ENCODE measurements around the gene CRY2.
"Not testable (repeated sequence)": the region's sequence is repeated elsewhere in the genome, so short reads cannot be mapped to it uniquely, and the experiment has no call there.

Gene CRY2

DNA sequence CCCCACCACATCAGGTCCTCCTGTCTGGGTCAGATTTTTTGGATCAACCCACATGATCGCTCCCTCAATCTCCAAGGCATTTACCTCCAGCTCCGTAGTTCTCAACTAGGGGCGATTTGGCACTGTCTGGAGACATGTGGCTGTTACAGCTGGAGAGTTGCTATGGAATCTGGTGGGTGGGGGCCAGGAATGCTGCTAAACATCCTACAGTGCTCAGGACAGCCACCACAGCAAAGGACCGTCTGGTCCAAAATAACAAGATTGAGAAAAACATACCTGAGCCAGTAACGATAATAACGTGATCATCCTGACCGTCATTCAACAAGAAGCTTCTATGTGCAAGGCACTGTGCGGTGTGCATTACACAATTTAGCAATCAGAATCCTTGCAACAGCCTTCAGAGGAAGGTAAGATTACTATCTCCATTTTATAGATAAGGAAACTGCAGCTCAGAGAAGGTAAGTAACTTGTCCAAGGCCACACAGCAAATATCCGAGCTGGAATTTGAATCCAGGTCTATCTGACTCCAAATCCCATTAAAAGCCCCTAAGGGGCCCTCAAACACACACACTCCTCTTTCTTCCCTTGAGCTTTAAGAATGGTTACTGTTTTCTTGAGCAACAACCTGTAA is 14.3 kb upstream of the CRY2 start:
- H3K36me3 ChIP-seq, result no peaks in the 10 kb centered on the region
- no peak for DNase-seq
- no peaks in the 10 kb centered on the region for H3K27me3 ChIP-seq (ENCODE audit: insufficient read depth, low read depth, severe bottlenecking)
- H3K27ac ChIP-seq, result no peak overlapping the region
- no peak overlapping the region for H3K4me3 ChIP-seq (ENCODE audit: low read depth, low read length)
- TF ChIP-seq, protein P1, sequence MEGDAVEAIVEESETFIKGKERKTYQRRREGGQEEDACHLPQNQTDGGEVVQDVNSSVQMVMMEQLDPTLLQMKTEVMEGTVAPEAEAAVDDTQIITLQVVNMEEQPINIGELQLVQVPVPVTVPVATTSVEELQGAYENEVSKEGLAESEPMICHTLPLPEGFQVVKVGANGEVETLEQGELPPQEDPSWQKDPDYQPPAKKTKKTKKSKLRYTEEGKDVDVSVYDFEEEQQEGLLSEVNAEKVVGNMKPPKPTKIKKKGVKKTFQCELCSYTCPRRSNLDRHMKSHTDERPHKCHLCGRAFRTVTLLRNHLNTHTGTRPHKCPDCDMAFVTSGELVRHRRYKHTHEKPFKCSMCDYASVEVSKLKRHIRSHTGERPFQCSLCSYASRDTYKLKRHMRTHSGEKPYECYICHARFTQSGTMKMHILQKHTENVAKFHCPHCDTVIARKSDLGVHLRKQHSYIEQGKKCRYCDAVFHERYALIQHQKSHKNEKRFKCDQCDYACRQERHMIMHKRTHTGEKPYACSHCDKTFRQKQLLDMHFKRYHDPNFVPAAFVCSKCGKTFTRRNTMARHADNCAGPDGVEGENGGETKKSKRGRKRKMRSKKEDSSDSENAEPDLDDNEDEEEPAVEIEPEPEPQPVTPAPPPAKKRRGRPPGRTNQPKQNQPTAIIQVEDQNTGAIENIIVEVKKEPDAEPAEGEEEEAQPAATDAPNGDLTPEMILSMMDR (IDR thresholded peaks at IDR 0.05; ENCODE audit: low read depth, low read length), result no peak
- no peaks in the 10 kb centered on the region for H3K9me3 ChIP-seq (ENCODE audit: severe bottlenecking)

DNA sequence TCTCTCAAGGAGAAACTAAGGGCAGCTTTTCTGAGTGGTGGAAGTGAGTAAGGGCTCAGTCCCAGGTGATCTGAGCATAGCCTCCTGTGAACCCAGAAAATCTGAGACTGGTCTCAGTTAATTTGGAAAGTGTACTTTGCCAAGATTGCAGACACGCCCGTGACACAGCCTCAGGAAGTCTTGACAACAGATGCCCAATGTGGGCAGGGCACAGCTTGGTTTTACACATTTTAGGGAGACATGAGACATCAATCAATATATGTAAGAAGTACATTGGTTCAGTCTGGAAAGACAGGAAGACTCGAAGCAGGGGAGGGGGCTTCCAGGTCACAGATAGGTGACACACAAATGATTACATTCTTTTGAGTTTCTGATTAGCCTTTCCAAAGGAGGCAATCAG is 13.5 kb upstream of the CRY2 start:
- Histone ChIP-seq H3K27ac (no peak overlapping the region), H3K36me3 (no peaks in the 10 kb centered on the region), H3K9me3 (ENCODE audit: severe bottlenecking) (no peaks in the 10 kb centered on the region), H3K27me3 (ENCODE audit: insufficient read depth, low read depth, severe bottlenecking) (no peaks in the 10 kb centered on the region), H3K4me3 (ENCODE audit: low read depth, low read length) (no peak overlapping the region)
- no peak for DNase-seq
- TF ChIP-seq, protein P1 (IDR thresholded peaks at IDR 0.05; ENCODE audit: low read depth, low read length), result no peak

GRCh38 chr11:45834298-45834756 is 12.9 kb upstream of the CRY2 start:
- Histone ChIP-seq H3K9me3 (ENCODE audit: severe bottlenecking) (no peaks in the 10 kb centered on the region), H3K27me3 (ENCODE audit: insufficient read depth, low read depth, severe bottlenecking) (no peaks in the 10 kb centered on the region), H3K36me3 (no peaks in the 10 kb centered on the region), H3K4me3 (ENCODE audit: low read depth, low read length) (no peak overlapping the region), H3K27ac (no peak overlapping the region)
- TF ChIP-seq, protein P1 (IDR thresholded peaks at IDR 0.05; ENCODE audit: low read depth, low read length), result no peak
- no peak for DNase-seq

DNA sequence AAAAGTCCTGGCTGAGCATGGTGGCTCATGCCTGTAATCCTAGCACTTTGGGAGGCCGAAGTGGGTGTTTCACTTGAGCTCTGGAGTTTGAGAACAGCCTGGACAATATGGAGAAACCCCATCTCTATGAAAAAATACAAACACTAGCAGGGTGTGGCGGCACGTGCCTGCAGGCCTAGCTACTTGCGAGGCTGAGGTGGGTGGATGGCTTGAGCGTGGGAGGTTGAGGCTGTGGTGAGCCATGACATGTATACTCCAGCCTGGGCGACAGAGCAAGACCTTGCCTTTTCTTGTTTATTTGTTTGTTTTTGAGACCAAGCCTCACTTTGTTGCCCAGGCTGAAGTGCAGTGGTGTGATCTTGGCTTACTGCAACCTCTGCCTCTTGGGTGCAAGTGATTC is 8.1 kb upstream of the CRY2 start:
- no peak for DNase-seq
- Histone ChIP-seq H3K9me3 (ENCODE audit: severe bottlenecking) (no peaks in the 10 kb centered on the region), H3K4me3 (ENCODE audit: low read depth, low read length) (no peak overlapping the region), H3K27me3 (ENCODE audit: insufficient read depth, low read depth, severe bottlenecking) (no peaks in the 10 kb centered on the region), H3K27ac (no peak overlapping the region), H3K36me3 (no peaks in the 10 kb centered on the region)
- TF ChIP-seq, protein P1 (IDR thresholded peaks at IDR 0.05; ENCODE audit: low read depth, low read length), result no peak

GRCh38 chr11:45840251-45840650 is 7.0 kb upstream of the CRY2 start:
- not testable (repeated sequence) for H3K27ac ChIP-seq; H3K36me3 ChIP-seq; H3K9me3 ChIP-seq (ENCODE audit: severe bottlenecking); DNase-seq; H3K27me3 ChIP-seq (ENCODE audit: insufficient read depth, low read depth, severe bottlenecking); H3K4me3 ChIP-seq (ENCODE audit: low read depth, low read length)

GRCh38 chr11:45843158-45843924 is 3.9 kb upstream of the CRY2 start:
- no peaks in the 10 kb centered on the region for H3K27me3 ChIP-seq (ENCODE audit: insufficient read depth, low read depth, severe bottlenecking)
- no peaks in the 10 kb centered on the region for H3K9me3 ChIP-seq (ENCODE audit: severe bottlenecking)
- peak; percentile 88 for DNase-seq
- peaks cover 2% of the 10 kb centered on the region; the same call in 1 of the 2 replicates for H3K36me3 ChIP-seq
- peak overlapping the region; percentile 25 for H3K4me3 ChIP-seq (ENCODE audit: low read depth, low read length)
- TF ChIP-seq, protein P1 (IDR thresholded peaks at IDR 0.05; ENCODE audit: low read depth, low read length), result peak; percentile 90
- no peak overlapping the region for H3K27ac ChIP-seq

Data from WERI-Rb-1 (cell line).